GM20000 (cell line): ENCODE results near the gene GYPA.
"Not testable (repeated sequence)": the region's sequence is repeated elsewhere in the genome, so short reads cannot be mapped to it uniquely, and the experiment has no call there.

Experiments
- DNase-seq: peaks from one replicate; pipeline ENCODE4 v3.0.0; 2012; ENCODE audit warnings: low spot score
- CTCF ChIP-seq: IDR thresholded peaks from 2 replicates; pipeline ENCODE4 v1.5.1; 2012; ENCODE audit warnings: mild to moderate bottlenecking, control low read depth; ENCODE audit errors: extremely low read depth, missing control alignments

The GYPA gene

DNA sequence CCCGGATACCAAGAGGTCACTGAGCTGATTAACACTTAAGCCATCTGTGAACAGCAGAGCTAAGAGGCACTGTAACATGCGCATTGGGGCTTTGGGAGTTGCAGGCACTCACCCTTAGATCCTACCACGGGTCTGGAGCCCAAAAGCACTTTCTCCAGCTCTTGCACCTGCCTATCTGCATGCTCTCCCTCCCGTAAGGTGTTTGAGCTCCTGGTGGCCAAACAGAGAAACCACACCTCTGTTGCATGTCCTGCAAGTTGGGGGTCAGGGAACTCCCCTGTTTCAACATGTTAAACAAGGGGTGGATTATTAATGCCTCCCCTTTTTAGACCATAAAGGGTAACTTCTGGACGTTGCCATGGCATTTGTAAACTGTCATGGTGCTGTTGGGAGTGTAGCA, 49.8 kb downstream of the GYPA start:
- DNase-seq, result no peak
- TF ChIP-seq CTCF, result no peak

DNA sequence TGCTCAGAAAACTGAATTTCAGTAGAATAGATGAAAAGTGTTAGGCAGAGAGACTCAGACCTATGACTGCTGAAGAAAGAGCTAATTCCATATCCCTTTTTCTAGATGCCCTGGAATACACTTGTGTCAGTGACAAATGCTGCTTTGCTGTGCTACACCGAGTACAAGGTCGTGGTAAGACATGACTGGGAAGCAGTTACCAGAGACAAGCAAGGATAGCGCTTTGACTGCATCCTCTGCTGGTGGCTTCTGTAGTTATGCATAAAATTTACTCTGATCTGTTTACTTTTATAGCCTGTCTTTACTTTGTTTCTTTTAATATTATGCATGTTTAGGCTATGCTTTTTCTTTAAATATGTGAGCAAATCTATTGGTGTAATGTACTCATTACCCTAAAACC, 58.5 kb downstream of the GYPA start:
- DNase-seq, result not testable (repeated sequence)

DNA sequence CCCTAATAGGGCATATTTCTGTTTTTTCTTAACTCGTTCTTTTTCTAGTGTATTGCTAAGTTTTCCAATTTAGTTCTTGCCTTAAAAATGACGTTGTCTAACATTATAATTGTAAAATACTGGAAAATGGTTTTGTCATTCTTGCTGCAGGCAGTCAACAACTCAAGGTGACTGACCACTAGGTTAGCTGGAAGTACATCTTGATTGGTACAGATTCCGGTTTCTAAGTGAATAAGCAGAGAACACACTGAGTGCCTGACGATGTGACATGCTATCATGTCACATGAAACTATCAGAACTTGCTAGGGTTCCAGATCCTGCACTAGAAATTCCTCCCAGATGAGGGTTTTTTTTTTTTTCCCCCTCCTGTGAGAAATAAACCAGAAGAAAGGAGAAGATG, 60.4 kb downstream of the GYPA start:
- not testable (repeated sequence) for DNase-seq

DNA sequence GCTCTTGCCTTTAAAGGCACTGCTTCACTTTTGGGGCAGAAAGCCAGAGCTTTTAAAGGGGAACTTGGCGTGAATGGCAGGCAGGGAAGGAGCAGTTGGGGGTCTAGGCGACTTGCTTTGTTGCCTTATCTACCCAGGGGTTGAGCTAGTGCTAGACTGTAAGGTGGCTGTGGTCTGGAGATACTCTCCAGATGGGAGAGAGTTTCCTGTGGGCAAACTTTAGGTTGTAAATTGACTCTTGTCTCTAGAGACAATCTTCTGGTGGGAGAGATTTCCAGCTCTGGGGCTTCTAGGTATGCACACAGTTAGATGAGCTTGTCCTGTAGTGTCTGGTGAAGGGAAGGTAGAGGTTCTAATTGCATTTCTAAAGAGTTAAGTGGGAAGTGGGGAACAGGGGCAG, 61.8 kb downstream of the GYPA start:
- not testable (repeated sequence) for DNase-seq

GRCh38 chr4:144061556-144061955, 79.0 kb downstream of the GYPA start:
- DNase-seq, result not testable (repeated sequence)

- DNase-seq, result not testable (repeated sequence)
Observed at GRCh38 chr4:144060234-144060859, 80.2 kb downstream of the GYPA start.
